SK-N-SH (cell line): ENCODE results near the gene EXOC6. TPM values are rescaled to one million over a fixed set of nuclear protein-coding genes. Genes with fewer than 3 reads are reported as not detected.

ENCODE experiments used
- CTCF ChIA-PET: fragments of 300-600, 350-600 bp; formaldehyde crosslinking; extraction: SDS; loops from one replicate; lab custom pipeline; 2021; lab: Yijun Ruan, JAX
- POLR2A ChIA-PET: fragments of 350-600 bp; sonication (Branson Sonifier 250); formaldehyde crosslinking; extraction: SDS; loops from one replicate; lab custom pipeline; 2020; ENCODE audit warnings: antibody characterized with exemption, inconsistent platforms; lab: Yijun Ruan, JAX
- DNase-seq: peaks from one replicate; pipeline ENCODE4 v3.0.0; 2012
- H2AFZ ChIP-seq: fragments of 200-600 bp; sonication (generic); 2 replicates; pipeline ENCODE4 v1.8.1; 2016; ENCODE audit warnings: antibody characterized with exemption, mild to moderate bottlenecking, low read depth
- H3F3A ChIP-seq: fragments of 200-600 bp; sonication (generic); replicated peaks from 2 replicates; pipeline ENCODE3; 2016; ENCODE audit warnings: antibody characterized with exemption, mild to moderate bottlenecking; ENCODE audit not compliant: insufficient read depth
- H3K27ac ChIP-seq, 2 experiments: fragments of 200-500 bp in 1 of 2; fragments of 200-600 bp in 1 of 2; sonication (Bioruptor generic) in 1 of 2; sonication (generic), shearing (Covaris generic) in 1 of 2; 2 replicates each; pipeline versions ENCODE4 v1.5.1 to v1.6.1; 2014 to 2016; ENCODE audit warnings: low read depth in 2 of 2, inconsistent platforms in 1 of 2, low read length in 1 of 2, mild to moderate bottlenecking in 1 of 2, mixed read lengths in 1 of 2
- H3K27me3 ChIP-seq: fragments of 200-600 bp; sonication (generic), shearing (Covaris generic); 2 replicates; pipeline ENCODE4 v1.6.1; 2016; ENCODE audit warnings: mixed run types; ENCODE audit not compliant: insufficient read depth
- H3K36me3 ChIP-seq, 2 experiments: fragments of 200-500 bp in 1 of 2; fragments of 200-600 bp in 1 of 2; sonication (Bioruptor generic) in 1 of 2; sonication (generic) in 1 of 2; replicated peaks in 1 of 2; 2 replicates each; pipeline versions ENCODE3 to v1.5.1; 2014 to 2016; ENCODE audit warnings: low read length in 1 of 2, mild to moderate bottlenecking in 1 of 2; ENCODE audit not compliant: insufficient read depth in 2 of 2, control insufficient read depth in 1 of 2
- H3K4me1 ChIP-seq, 2 experiments: fragments of 200-500 bp in 1 of 2; fragments of 200-600 bp in 1 of 2; sonication (Bioruptor generic) in 1 of 2; sonication (generic), shearing (Covaris generic) in 1 of 2; 2 replicates each; pipeline versions ENCODE4 v1.5.1 to v1.6.1; 2014 to 2016; ENCODE audit warnings: low read depth in 1 of 2, low read length in 1 of 2, mixed run types in 1 of 2; ENCODE audit not compliant: insufficient read depth in 2 of 2, control insufficient read depth in 1 of 2
- H3K4me2 ChIP-seq: fragments of 200-600 bp; sonication (generic), shearing (Covaris generic); 2 replicates; pipeline ENCODE4 v1.6.1; 2017; ENCODE audit warnings: mixed run types
- H3K4me3 ChIP-seq, 2 experiments: fragments of 200-500 bp in 1 of 2; fragments of 200-600 bp in 1 of 2; sonication (Bioruptor generic) in 1 of 2; sonication (generic), shearing (Covaris generic) in 1 of 2; 2 replicates each; pipeline versions ENCODE4 v1.5.1 to v1.8.1; 2014 to 2016; ENCODE audit warnings: low read depth in 2 of 2, inconsistent platforms in 1 of 2, low read length in 1 of 2, mild to moderate bottlenecking in 1 of 2, mixed read lengths in 1 of 2, moderate library complexity in 1 of 2
- H3K79me2 ChIP-seq: fragments of 200-600 bp; sonication (generic); 2 replicates; pipeline ENCODE4 v1.8.1; 2017; ENCODE audit warnings: mild to moderate bottlenecking; ENCODE audit not compliant: insufficient read depth
- H3K9ac ChIP-seq: fragments of 200-600 bp; sonication (generic); 2 replicates; pipeline ENCODE4 v1.6.1; 2017; ENCODE audit warnings: mixed run types
- H3K9me2 ChIP-seq: fragments of 200-600 bp; sonication (generic); 2 replicates; pipeline ENCODE4 v1.6.1; 2017; ENCODE audit warnings: mixed run types
- H3K9me3 ChIP-seq: fragments of 200-600 bp; sonication (generic); 2 replicates; pipeline ENCODE4 v1.6.1; 2017; ENCODE audit warnings: mixed run types, mild to moderate bottlenecking, moderate library complexity
- H4K20me1 ChIP-seq: fragments of 200-600 bp; sonication (generic); 2 replicates; pipeline ENCODE4 v1.6.1; 2017; ENCODE audit warnings: mild to moderate bottlenecking, mixed run types; ENCODE audit not compliant: insufficient read depth
- FOXM1 ChIP-seq: IDR thresholded peaks from 2 replicates; pipeline ENCODE4 v1.4.0; 2012; ENCODE audit warnings: low read depth, mild to moderate bottlenecking
- RCOR1 ChIP-seq: fragments of 150-350 bp; IDR thresholded peaks from 2 replicates; pipeline ENCODE4 v1.6.1; 2017; ENCODE audit warnings: antibody characterized with exemption, low read length
- SMC3 ChIP-seq: IDR thresholded peaks from 2 replicates; pipeline ENCODE4 v1.6.1; 2012; ENCODE audit warnings: low read depth, low read length, improper control_type of control experiment
- TEAD4 ChIP-seq: IDR thresholded peaks from 2 replicates; pipeline ENCODE4 v1.4.0; 2012; ENCODE audit warnings: mild to moderate bottlenecking, borderline replicate concordance; ENCODE audit not compliant: insufficient read depth
- YY1 ChIP-seq: IDR thresholded peaks from 2 replicates; pipeline ENCODE4 v1.4.0; 2012; ENCODE audit warnings: low read depth, mild to moderate bottlenecking
- WGBS: methylation state at CpG from one replicate; pipeline ENCODE4 v1.1.6; 2017; ENCODE audit warnings: low lambda C conversion rate; 5-methylcytosine and 5-hydroxymethylcytosine counted together
- polyA plus RNA-seq, 3 experiments: library from polyadenylated mRNA; depleted of rRNA; stranded (reverse); fragments of >200 nt; gene quantifications; 2 replicates each; pipeline ENCODE4 v1.2.3, GENCODE V29; 2012
- TF ChIP-seq, protein P1 (sequence below): IDR thresholded peaks from 2 replicates; pipeline ENCODE4; 2012
- TF ChIP-seq, protein P2 (sequence below): IDR thresholded peaks from 2 replicates; pipeline ENCODE4 v1.4.0; 2012; ENCODE audit warnings: low read depth
- TF ChIP-seq, protein P3 (sequence below): IDR thresholded peaks from 2 replicates; pipeline ENCODE4 v1.4.0; 2012; ENCODE audit warnings: low read depth, borderline replicate concordance
- TF ChIP-seq, protein P4 (sequence below): IDR thresholded peaks from 2 replicates; pipeline ENCODE4 v1.6.1; 2012; ENCODE audit warnings: mild to moderate bottlenecking, low read depth, low read length, moderate library complexity
- TF ChIP-seq, protein P5 (sequence below): IDR thresholded peaks from 2 replicates; pipeline ENCODE4 v1.4.0; 2012; ENCODE audit warnings: low read depth, borderline replicate concordance
- TF ChIP-seq, protein P6 (sequence below): fragments of 150-350 bp; IDR thresholded peaks from 2 replicates; pipeline ENCODE4 v1.6.1; 2017; ENCODE audit warnings: antibody characterized with exemption, low read length, low read depth, borderline replicate concordance

The EXOC6 gene
- polyA plus RNA-seq, 1 of the 3 experiments (the other 2 are of a cell fraction): 2.3 TPM

DNA sequence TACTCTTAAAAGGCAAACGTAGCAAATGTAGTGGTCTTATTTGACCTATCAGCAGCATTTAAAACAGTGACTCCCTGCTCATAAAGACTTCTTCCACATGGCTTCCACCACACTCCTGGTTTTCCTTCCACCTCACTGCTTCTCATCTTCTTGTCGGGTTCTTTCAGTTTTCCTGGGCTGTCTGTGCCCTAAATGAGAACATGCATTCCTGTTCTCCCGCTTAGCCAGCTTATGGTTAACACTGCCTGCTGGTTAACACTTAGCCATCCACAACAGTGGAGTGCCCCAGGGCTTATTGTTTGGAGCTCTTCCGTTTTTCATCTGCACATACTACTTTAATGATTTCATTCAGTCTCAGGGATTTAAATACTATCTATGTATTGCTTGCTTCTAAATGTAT, 34.3 kb upstream of the EXOC6 start:
- no peaks in the 10 kb centered on the region for H4K20me1 ChIP-seq
- 51% methylated on average over 4 of the region's 4 CpGs for WGBS
- no peak overlapping the region for H3K27ac ChIP-seq
- H3K4me3 ChIP-seq: no peak overlapping the region
- TF ChIP-seq FOXM1 (no peak), SMC3 (no peak), RCOR1 (no peak)
- TF ChIP-seq, protein P1, sequence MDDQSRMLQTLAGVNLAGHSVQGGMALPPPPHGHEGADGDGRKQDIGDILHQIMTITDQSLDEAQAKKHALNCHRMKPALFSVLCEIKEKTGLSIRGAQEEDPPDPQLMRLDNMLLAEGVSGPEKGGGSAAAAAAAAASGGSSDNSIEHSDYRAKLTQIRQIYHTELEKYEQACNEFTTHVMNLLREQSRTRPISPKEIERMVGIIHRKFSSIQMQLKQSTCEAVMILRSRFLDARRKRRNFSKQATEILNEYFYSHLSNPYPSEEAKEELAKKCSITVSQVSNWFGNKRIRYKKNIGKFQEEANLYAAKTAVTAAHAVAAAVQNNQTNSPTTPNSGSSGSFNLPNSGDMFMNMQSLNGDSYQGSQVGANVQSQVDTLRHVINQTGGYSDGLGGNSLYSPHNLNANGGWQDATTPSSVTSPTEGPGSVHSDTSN: no peak
- TF ChIP-seq, protein P2, sequence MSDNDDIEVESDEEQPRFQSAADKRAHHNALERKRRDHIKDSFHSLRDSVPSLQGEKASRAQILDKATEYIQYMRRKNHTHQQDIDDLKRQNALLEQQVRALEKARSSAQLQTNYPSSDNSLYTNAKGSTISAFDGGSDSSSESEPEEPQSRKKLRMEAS: no peak
- TF ChIP-seq, protein P3, sequence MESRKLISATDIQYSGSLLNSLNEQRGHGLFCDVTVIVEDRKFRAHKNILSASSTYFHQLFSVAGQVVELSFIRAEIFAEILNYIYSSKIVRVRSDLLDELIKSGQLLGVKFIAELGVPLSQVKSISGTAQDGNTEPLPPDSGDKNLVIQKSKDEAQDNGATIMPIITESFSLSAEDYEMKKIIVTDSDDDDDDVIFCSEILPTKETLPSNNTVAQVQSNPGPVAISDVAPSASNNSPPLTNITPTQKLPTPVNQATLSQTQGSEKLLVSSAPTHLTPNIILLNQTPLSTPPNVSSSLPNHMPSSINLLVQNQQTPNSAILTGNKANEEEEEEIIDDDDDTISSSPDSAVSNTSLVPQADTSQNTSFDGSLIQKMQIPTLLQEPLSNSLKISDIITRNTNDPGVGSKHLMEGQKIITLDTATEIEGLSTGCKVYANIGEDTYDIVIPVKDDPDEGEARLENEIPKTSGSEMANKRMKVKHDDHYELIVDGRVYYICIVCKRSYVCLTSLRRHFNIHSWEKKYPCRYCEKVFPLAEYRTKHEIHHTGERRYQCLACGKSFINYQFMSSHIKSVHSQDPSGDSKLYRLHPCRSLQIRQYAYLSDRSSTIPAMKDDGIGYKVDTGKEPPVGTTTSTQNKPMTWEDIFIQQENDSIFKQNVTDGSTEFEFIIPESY: no peak
- TF ChIP-seq, protein P4, sequence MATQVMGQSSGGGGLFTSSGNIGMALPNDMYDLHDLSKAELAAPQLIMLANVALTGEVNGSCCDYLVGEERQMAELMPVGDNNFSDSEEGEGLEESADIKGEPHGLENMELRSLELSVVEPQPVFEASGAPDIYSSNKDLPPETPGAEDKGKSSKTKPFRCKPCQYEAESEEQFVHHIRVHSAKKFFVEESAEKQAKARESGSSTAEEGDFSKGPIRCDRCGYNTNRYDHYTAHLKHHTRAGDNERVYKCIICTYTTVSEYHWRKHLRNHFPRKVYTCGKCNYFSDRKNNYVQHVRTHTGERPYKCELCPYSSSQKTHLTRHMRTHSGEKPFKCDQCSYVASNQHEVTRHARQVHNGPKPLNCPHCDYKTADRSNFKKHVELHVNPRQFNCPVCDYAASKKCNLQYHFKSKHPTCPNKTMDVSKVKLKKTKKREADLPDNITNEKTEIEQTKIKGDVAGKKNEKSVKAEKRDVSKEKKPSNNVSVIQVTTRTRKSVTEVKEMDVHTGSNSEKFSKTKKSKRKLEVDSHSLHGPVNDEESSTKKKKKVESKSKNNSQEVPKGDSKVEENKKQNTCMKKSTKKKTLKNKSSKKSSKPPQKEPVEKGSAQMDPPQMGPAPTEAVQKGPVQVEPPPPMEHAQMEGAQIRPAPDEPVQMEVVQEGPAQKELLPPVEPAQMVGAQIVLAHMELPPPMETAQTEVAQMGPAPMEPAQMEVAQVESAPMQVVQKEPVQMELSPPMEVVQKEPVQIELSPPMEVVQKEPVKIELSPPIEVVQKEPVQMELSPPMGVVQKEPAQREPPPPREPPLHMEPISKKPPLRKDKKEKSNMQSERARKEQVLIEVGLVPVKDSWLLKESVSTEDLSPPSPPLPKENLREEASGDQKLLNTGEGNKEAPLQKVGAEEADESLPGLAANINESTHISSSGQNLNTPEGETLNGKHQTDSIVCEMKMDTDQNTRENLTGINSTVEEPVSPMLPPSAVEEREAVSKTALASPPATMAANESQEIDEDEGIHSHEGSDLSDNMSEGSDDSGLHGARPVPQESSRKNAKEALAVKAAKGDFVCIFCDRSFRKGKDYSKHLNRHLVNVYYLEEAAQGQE: no peak
- TF ChIP-seq, protein P5, sequence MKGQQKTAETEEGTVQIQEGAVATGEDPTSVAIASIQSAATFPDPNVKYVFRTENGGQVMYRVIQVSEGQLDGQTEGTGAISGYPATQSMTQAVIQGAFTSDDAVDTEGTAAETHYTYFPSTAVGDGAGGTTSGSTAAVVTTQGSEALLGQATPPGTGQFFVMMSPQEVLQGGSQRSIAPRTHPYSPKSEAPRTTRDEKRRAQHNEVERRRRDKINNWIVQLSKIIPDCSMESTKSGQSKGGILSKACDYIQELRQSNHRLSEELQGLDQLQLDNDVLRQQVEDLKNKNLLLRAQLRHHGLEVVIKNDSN: no peak
- no peaks in the 10 kb centered on the region for H3K27me3 ChIP-seq
- no peak overlapping the region for H3K9ac ChIP-seq
- no peaks in the 10 kb centered on the region for H3K9me3 ChIP-seq
- POLR2A ChIA-PET: no interaction called here
- no peaks in the 10 kb centered on the region for H3K9me2 ChIP-seq
- H2AFZ ChIP-seq: no peak overlapping the region
- no peak for DNase-seq
- CTCF ChIA-PET: interaction anchor here (1.0 kb wide), 1 partner anchor 29 kb away, joined by 4 read pairs; no protein-coding TSS in a partner anchor
- H3K36me3 ChIP-seq: no peaks in the 10 kb centered on the region
- H3K79me2 ChIP-seq: no peaks in the 10 kb centered on the region
- H3F3A ChIP-seq: no peaks in the 10 kb centered on the region
- H3K4me1 ChIP-seq: peaks cover 0 to 4% of the 10 kb centered on the region in 2 experiments; a peak in 1 of 4 replicates
- no peak overlapping the region for H3K4me2 ChIP-seq

DNA sequence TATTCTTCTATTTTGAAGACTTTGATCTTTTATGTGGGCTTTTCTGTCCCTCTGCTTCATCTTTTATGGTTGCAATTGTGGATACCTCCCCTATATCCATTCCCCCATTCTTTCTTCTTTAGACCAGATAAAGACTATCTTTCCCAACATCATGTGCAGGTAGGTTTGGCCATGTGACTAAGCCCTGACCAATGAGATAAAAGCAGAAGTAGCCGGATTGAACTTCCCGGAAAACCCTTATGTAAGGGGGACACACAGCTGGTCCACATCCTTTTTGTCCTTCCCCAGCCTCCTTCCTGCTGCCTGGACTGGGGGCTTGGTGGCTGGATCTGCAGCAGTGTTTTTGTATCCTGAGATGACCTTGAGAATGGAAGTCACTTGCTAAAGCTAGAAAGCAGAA, 33.5 kb upstream of the EXOC6 start:
- no peak overlapping the region for H3K27ac ChIP-seq
- H3K79me2 ChIP-seq: no peaks in the 10 kb centered on the region
- 91% methylated on average over 2 of the region's 2 CpGs for WGBS
- H3K9me2 ChIP-seq: no peaks in the 10 kb centered on the region
- no peak for DNase-seq
- no peaks in the 10 kb centered on the region for H4K20me1 ChIP-seq
- CTCF ChIA-PET: no interaction called here
- H3K27me3 ChIP-seq: no peaks in the 10 kb centered on the region
- POLR2A ChIA-PET: no interaction called here
- H3K4me1 ChIP-seq: peaks cover 0 to 4% of the 10 kb centered on the region in 2 experiments; a peak in 1 of 4 replicates
- no peak overlapping the region for H3K4me3 ChIP-seq
- H3K9ac ChIP-seq: no peak overlapping the region
- no peaks in the 10 kb centered on the region for H3K36me3 ChIP-seq
- no peaks in the 10 kb centered on the region for H3K9me3 ChIP-seq
- H3K4me2 ChIP-seq: no peak overlapping the region
- H2AFZ ChIP-seq: no peak overlapping the region
- no peaks in the 10 kb centered on the region for H3F3A ChIP-seq
- no peak for TF ChIP-seq YY1
- TF ChIP-seq, protein P1: no peak
- TF ChIP-seq FOXM1: no peak
- TF ChIP-seq, protein P6, sequence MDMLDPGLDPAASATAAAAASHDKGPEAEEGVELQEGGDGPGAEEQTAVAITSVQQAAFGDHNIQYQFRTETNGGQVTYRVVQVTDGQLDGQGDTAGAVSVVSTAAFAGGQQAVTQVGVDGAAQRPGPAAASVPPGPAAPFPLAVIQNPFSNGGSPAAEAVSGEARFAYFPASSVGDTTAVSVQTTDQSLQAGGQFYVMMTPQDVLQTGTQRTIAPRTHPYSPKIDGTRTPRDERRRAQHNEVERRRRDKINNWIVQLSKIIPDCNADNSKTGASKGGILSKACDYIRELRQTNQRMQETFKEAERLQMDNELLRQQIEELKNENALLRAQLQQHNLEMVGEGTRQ: no peak
- TF ChIP-seq, protein P4: no peak
- TF ChIP-seq TEAD4: no peak
